ENCODE results near the gene ST6GAL2. TPM values are rescaled to one million over a fixed set of nuclear protein-coding genes. Genes with fewer than 3 reads are reported as not detected.

Gene ST6GAL2
- total RNA-seq, 1 donor from 2014 or later: not detected

- no peaks in the 10 kb centered on the region for H3K27me3 ChIP-seq (ENCODE audit: control insufficient read depth, insufficient read depth, low read length)
- DNase-seq (ENCODE audit: low read depth): no peak
Observed at GRCh38 chr2:106869512-106870275, 16.3 kb downstream of the ST6GAL2 start.

GRCh38 chr2:106868275-106868674 lies 17.7 kb downstream of the ST6GAL2 start:
- no peak overlapping the region for H3K4me3 ChIP-seq (ENCODE audit: low read depth, low read length)
- no peak for DNase-seq (ENCODE audit: low read depth)
- no peak for FAIRE-seq
- no peaks in the 10 kb centered on the region for H3K36me3 ChIP-seq (ENCODE audit: control insufficient read depth, insufficient read depth, low read length)
- H3K27me3 ChIP-seq (ENCODE audit: control insufficient read depth, insufficient read depth, low read length): no peaks in the 10 kb centered on the region
- no peak for TF ChIP-seq CTCF (IDR thresholded peaks at IDR 0.05; ENCODE audit: insufficient read depth, low read length, severe bottlenecking)

More at GRCh38 chr2:106869512-106870275, 16.3 kb downstream of the ST6GAL2 start:
- no peak for TF ChIP-seq CTCF (IDR thresholded peaks at IDR 0.05; ENCODE audit: insufficient read depth, low read length, severe bottlenecking)
- FAIRE-seq: peak; percentile 23
- no peaks in the 10 kb centered on the region for H3K36me3 ChIP-seq (ENCODE audit: control insufficient read depth, insufficient read depth, low read length)
- H3K4me3 ChIP-seq (ENCODE audit: low read depth, low read length): no peak overlapping the region

GRCh38 chr2:106867196-106867953 lies 18.6 kb downstream of the ST6GAL2 start:
- no peaks in the 10 kb centered on the region for H3K27me3 ChIP-seq (ENCODE audit: control insufficient read depth, insufficient read depth, low read length)
- DNase-seq (ENCODE audit: low read depth) (no peak), FAIRE-seq (no peak)
- no peak for TF ChIP-seq CTCF (IDR thresholded peaks at IDR 0.05; ENCODE audit: insufficient read depth, low read length, severe bottlenecking)
- H3K36me3 ChIP-seq (ENCODE audit: control insufficient read depth, insufficient read depth, low read length): no peaks in the 10 kb centered on the region
- H3K4me3 ChIP-seq (ENCODE audit: low read depth, low read length): no peak overlapping the region

DNA sequence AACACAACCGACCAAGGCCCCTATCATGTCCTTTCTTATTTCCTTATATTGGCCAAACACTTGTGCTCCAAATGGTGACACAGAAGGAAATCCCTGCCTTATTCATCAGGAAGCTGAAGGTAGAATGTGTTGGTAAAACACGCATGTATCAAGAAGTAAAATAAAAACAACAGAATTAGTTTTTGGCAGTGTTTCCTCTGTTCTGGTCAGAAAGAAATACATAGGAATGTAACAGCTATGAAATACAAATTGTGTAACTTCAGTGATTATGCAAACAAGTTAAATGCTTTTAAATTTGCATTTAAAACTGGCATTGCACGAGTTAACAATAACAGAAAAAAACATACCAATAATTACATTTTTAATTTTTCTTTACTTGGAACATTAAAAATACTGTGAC lies 19.3 kb downstream of the ST6GAL2 start:
- TF ChIP-seq CTCF (IDR thresholded peaks at IDR 0.05; ENCODE audit: insufficient read depth, low read length, severe bottlenecking): no peak
- Histone ChIP-seq H3K4me3 (ENCODE audit: low read depth, low read length) (no peak overlapping the region), H3K27me3 (ENCODE audit: control insufficient read depth, insufficient read depth, low read length) (no peaks in the 10 kb centered on the region), H3K36me3 (ENCODE audit: control insufficient read depth, insufficient read depth, low read length) (no peaks in the 10 kb centered on the region)
- no peak for DNase-seq (ENCODE audit: low read depth)
- FAIRE-seq: no peak

- Histone ChIP-seq H3K27me3 (ENCODE audit: control insufficient read depth, insufficient read depth, low read length) (no peaks in the 10 kb centered on the region), H3K4me3 (ENCODE audit: low read depth, low read length) (no peak overlapping the region), H3K36me3 (ENCODE audit: control insufficient read depth, insufficient read depth, low read length) (no peaks in the 10 kb centered on the region)
- no peak for TF ChIP-seq CTCF (IDR thresholded peaks at IDR 0.05; ENCODE audit: insufficient read depth, low read length, severe bottlenecking)
- DNase-seq (ENCODE audit: low read depth) (no peak), FAIRE-seq (no peak)
Observed at GRCh38 chr2:106864051-106864450, 21.9 kb downstream of the ST6GAL2 start.

All from bronchial epithelial cell (primary cell).